IMR-90 (cell line): ENCODE data around the gene EAF1. TPM values are rescaled to one million over a fixed set of nuclear protein-coding genes. Genes with fewer than 3 reads are reported as not detected.

Source experiments
- ATAC-seq: fragments of 200-7000 bp; cut with Tn5 transposase; 2 replicates; pipeline ENCODE4 v1.9.1; 2020; ENCODE audit warnings: low read depth, mild to moderate bottlenecking, moderate library complexity
- BruUV-seq: library from RNA; stranded (reverse); fragments of 400-500 nt; replicated peaks from 2 replicates; lab custom pipeline; 2021; lab: Mats Ljungman, UMichigan
- CTCF ChIA-PET: fragments of 300-600 bp; formaldehyde crosslinking; extraction: SDS; loops from one replicate; lab custom pipeline; 2021; ENCODE audit warnings: antibody characterized with exemption; lab: Yijun Ruan, JAX
- POLR2A ChIA-PET: fragments of 300-600 bp; sonication (Branson Sonifier 250); formaldehyde crosslinking; loops from one replicate; lab custom pipeline; 2022; ENCODE audit warnings: antibody characterized with exemption; ENCODE audit not compliant: unreplicated experiment; lab: Charles Lee
- DNase-seq: peaks from one replicate; pipeline ENCODE4 v3.0.0; 2013
- H2AFZ ChIP-seq: replicated peaks from 2 replicates; pipeline ENCODE3; 2013; ENCODE audit warnings: low read length, mild to moderate bottlenecking; ENCODE audit not compliant: poor library complexity
- H2AK5ac ChIP-seq: 2 replicates; pipeline ENCODE4 v1.6.1; 2013; ENCODE audit warnings: low read depth, low read length, inconsistent platforms
- H2AK9ac ChIP-seq: replicated peaks from 2 replicates; pipeline ENCODE3; 2013; ENCODE audit warnings: mild to moderate bottlenecking, low read depth, low read length, moderate library complexity; ENCODE audit not compliant: poor library complexity
- H2BK120ac ChIP-seq: 2 replicates; pipeline ENCODE4 v1.6.1; 2013; ENCODE audit warnings: low read depth, low read length, inconsistent platforms
- H2BK15ac ChIP-seq: 3 replicates; pipeline ENCODE4 v1.6.1; 2013; ENCODE audit warnings: low read depth, low read length, inconsistent platforms
- H2BK20ac ChIP-seq: 2 replicates; pipeline ENCODE4 v1.6.1; 2013; ENCODE audit warnings: low read depth, mild to moderate bottlenecking, inconsistent platforms, low read length, moderate library complexity
- H2BK5ac ChIP-seq: 2 replicates; pipeline ENCODE4 v1.6.1; 2013; ENCODE audit warnings: mild to moderate bottlenecking, low read depth, low read length, inconsistent platforms; ENCODE audit not compliant: poor library complexity, severe bottlenecking
- H3K14ac ChIP-seq: replicated peaks from 2 replicates; pipeline ENCODE4 v1.6.1; 2013; ENCODE audit warnings: low read depth, low read length, inconsistent platforms
- H3K18ac ChIP-seq: 2 replicates; pipeline ENCODE4 v1.6.1; 2013; ENCODE audit warnings: low read depth, low read length, control low read depth
- H3K23ac ChIP-seq: 2 replicates; pipeline ENCODE4 v1.6.1; 2013; ENCODE audit warnings: low read depth, low read length, inconsistent platforms
- H3K27ac ChIP-seq: 2 replicates; pipeline ENCODE4 v1.5.1; 2013; ENCODE audit warnings: mild to moderate bottlenecking, control low read depth, low read length; ENCODE audit not compliant: insufficient read depth
- H3K27me3 ChIP-seq: 2 replicates; pipeline ENCODE4 v1.6.1; 2013; ENCODE audit warnings: low read length; ENCODE audit not compliant: control insufficient read depth, insufficient read depth
- H3K36me3 ChIP-seq: 2 replicates; pipeline ENCODE4 v1.6.1; 2013; ENCODE audit warnings: low read length, mixed read lengths; ENCODE audit not compliant: control insufficient read depth, insufficient read depth
- H3K4ac ChIP-seq: 2 replicates; pipeline ENCODE4 v1.6.1; 2013; ENCODE audit warnings: low read depth, low read length, inconsistent platforms
- H3K4me1 ChIP-seq: 2 replicates; pipeline ENCODE4 v1.6.1; 2013; ENCODE audit warnings: low read length, mixed read lengths; ENCODE audit not compliant: control insufficient read depth, insufficient read depth
- H3K4me2 ChIP-seq: 2 replicates; pipeline ENCODE4 v1.6.1; 2013; ENCODE audit warnings: low read depth, mild to moderate bottlenecking, control low read depth, low read length, moderate library complexity
- H3K4me3 ChIP-seq: 2 replicates; pipeline ENCODE4 v1.5.1; 2013; ENCODE audit warnings: low read depth, mild to moderate bottlenecking, control low read depth, low read length, moderate library complexity; ENCODE audit not compliant: insufficient read depth
- H3K56ac ChIP-seq: 2 replicates; pipeline ENCODE4 v1.6.1; 2013; ENCODE audit warnings: low read length, inconsistent platforms; ENCODE audit not compliant: insufficient read depth; ENCODE audit errors: extremely low read depth
- H3K79me1 ChIP-seq, 2 experiments: 2 replicates each; pipeline ENCODE4 v1.6.1; 2013; ENCODE audit warnings: low read length in 2 of 2, inconsistent platforms in 1 of 2, low read depth in 1 of 2
- H3K9ac ChIP-seq: 2 replicates; pipeline ENCODE4 v1.6.1; 2013; ENCODE audit warnings: low read depth, low read length, control low read depth
- H3K9me1 ChIP-seq: 2 replicates; pipeline ENCODE4 v1.6.1; 2013; ENCODE audit warnings: low read length, inconsistent platforms; ENCODE audit not compliant: insufficient read depth
- H3K9me3 ChIP-seq: 2 replicates; pipeline ENCODE4 v1.6.1; 2013; ENCODE audit warnings: low read length; ENCODE audit not compliant: control insufficient read depth, insufficient read depth
- H4K20me1 ChIP-seq: 2 replicates; pipeline ENCODE4 v1.6.1; 2013; ENCODE audit warnings: low read length, inconsistent platforms; ENCODE audit not compliant: insufficient read depth
- H4K5ac ChIP-seq: 2 replicates; pipeline ENCODE4 v1.6.1; 2013; ENCODE audit warnings: mild to moderate bottlenecking, low read depth, low read length, control low read depth
- H4K8ac ChIP-seq, 2 experiments: 2 replicates each; pipeline ENCODE4 v1.6.1; 2013; ENCODE audit warnings: low read depth in 2 of 2, low read length in 2 of 2, control low read depth in 1 of 2, inconsistent platforms in 1 of 2
- H4K91ac ChIP-seq: 2 replicates; pipeline ENCODE4 v1.6.1; 2013; ENCODE audit warnings: low read depth, low read length, inconsistent platforms; ENCODE audit not compliant: insufficient read depth
- BHLHE40 ChIP-seq: fragments of 150-350 bp; IDR thresholded peaks from 2 replicates; pipeline ENCODE4 v1.6.1; 2016; ENCODE audit warnings: mild to moderate bottlenecking, low read depth, low read length
- CEBPB ChIP-seq: IDR thresholded peaks from 2 replicates; pipeline ENCODE4 v1.6.1; 2012; ENCODE audit warnings: low read depth, low read length, improper control_type of control experiment
- FOS ChIP-seq: fragments of 150-350 bp; IDR thresholded peaks from 2 replicates; pipeline ENCODE4 v1.6.1; 2016; ENCODE audit warnings: low read depth, low read length
- POLR2A ChIP-seq: IDR thresholded peaks from 2 replicates; pipeline ENCODE4 v1.6.1; 2012; ENCODE audit warnings: mild to moderate bottlenecking, low read depth, low read length
- RAD21 ChIP-seq: IDR thresholded peaks from 2 replicates; pipeline ENCODE4 v1.6.1; 2012; ENCODE audit warnings: low read length, improper control_type of control experiment
- RCOR1 ChIP-seq: IDR thresholded peaks from 2 replicates; pipeline ENCODE4 v1.6.1; 2012; ENCODE audit warnings: mild to moderate bottlenecking, low read length, improper control_type of control experiment; ENCODE audit not compliant: insufficient replicate concordance
- RFX5 ChIP-seq: IDR thresholded peaks from 2 replicates; pipeline ENCODE4 v1.8.0; 2012; ENCODE audit warnings: low read depth, mild to moderate bottlenecking, low read length, moderate library complexity
- SMC3 ChIP-seq: fragments of 150-350 bp; IDR thresholded peaks from 2 replicates; pipeline ENCODE4 v1.6.1; 2016; ENCODE audit warnings: low read depth, mild to moderate bottlenecking, antibody characterized with exemption, low read length, moderate library complexity
- WGBS, 2 experiments: methylation state at CpG; one replicate each; pipeline versions ENCODE4 v1.1.5 to v1.1.7; 2013; ENCODE audit warnings: missing lambda C conversion rate in 2 of 2; ENCODE audit not compliant: insufficient read length in 1 of 2; ENCODE audit errors: extremely low coverage in 2 of 2; 5-methylcytosine and 5-hydroxymethylcytosine counted together
- dilution Hi-C: fragments of 300-500 bp; cut with HindIII; formaldehyde crosslinking; loops from one replicate; pipeline ENCODE4 v1.14.3; 2018; ENCODE audit warnings: low sequenced_read_pairs; ENCODE audit not compliant: unreplicated experiment
- in situ Hi-C: fragments of 300-500 bp; cut with MboI; formaldehyde crosslinking; loops from 3 replicates; pipeline ENCODE4 v1.14.3; 2019; ENCODE audit warnings: low sequenced_read_pairs, inconsistent platforms, mixed read lengths
- intact Hi-C: fragments of 100-400 bp; cut with micrococcal nuclease; formaldehyde crosslinking; loops from 2 replicates; pipeline ENCODE4 v1.10.0; 2022
- polyA plus RNA-seq, 3 experiments: library from polyadenylated mRNA; depleted of rRNA; stranded (reverse); fragments of >200 nt; gene quantifications; 2 replicates each; pipeline ENCODE4 v1.2.3, GENCODE V29; 2012; ENCODE audit warnings: low replicate concordance in 1 of 3
- total RNA-seq: library from RNA; depleted of rRNA; stranded (reverse); fragments of >200 nt; gene quantifications from 2 replicates; pipeline ENCODE4 v1.2.3, GENCODE V29; 2012
- TF ChIP-seq, protein P1 (sequence below): conservative IDR thresholded peaks from 2 replicates; pipeline ENCODE4 v1.5.1; 2012; ENCODE audit warnings: mild to moderate bottlenecking, low read depth, low read length, improper control_type of control experiment
- TF ChIP-seq, protein P2 (sequence below): fragments of 150-350 bp; IDR thresholded peaks from 2 replicates; pipeline ENCODE4 v1.6.1; 2016; ENCODE audit warnings: low read depth, mild to moderate bottlenecking, low read length, moderate library complexity, borderline replicate concordance
- TF ChIP-seq, protein P3 (sequence below): fragments of 150-350 bp; IDR thresholded peaks from 2 replicates; pipeline ENCODE4 v1.6.1; 2017; ENCODE audit warnings: mild to moderate bottlenecking, antibody characterized with exemption, low read length, low read depth

Gene EAF1
- total and polyA plus RNA-seq, 2 of the 4 experiments (the other 2 are of a cell fraction): 7.0 to 21.3 TPM

- POLR2A ChIA-PET: interaction anchor here (0.6 kb wide), 1 partner anchor 304 kb away, joined by 3 read pairs; the partner anchor contains the start of gene RBSN
- no peak overlapping the region for H3K18ac ChIP-seq
- no peak overlapping the region for H3K9ac ChIP-seq
- no TSS peak for BruUV-seq
- no peak overlapping the region for H3K4ac ChIP-seq
- no peak overlapping the region for H2AK5ac ChIP-seq
- dilution Hi-C loops (no loop called here), intact Hi-C loops (loop anchor here (10.0 kb wide), 1 partner anchor 299 kb away; no protein-coding TSS in a partner anchor), in situ Hi-C loops (no loop called here)
- no peak overlapping the region for H2BK15ac ChIP-seq
- H3K9me3 ChIP-seq: no peaks in the 10 kb centered on the region
- CTCF ChIA-PET: interaction anchor here (1.7 kb wide), 1 partner anchor 136 kb away, joined by 4 read pairs; no protein-coding TSS in a partner anchor
- WGBS, 2 experiments: no CpG with 5 or more reads among the region's 3 CpGs
- no peak overlapping the region for H4K91ac ChIP-seq
- H4K8ac ChIP-seq: no peak overlapping the region
- no peak for TF ChIP-seq RAD21
- TF ChIP-seq, protein P1, sequence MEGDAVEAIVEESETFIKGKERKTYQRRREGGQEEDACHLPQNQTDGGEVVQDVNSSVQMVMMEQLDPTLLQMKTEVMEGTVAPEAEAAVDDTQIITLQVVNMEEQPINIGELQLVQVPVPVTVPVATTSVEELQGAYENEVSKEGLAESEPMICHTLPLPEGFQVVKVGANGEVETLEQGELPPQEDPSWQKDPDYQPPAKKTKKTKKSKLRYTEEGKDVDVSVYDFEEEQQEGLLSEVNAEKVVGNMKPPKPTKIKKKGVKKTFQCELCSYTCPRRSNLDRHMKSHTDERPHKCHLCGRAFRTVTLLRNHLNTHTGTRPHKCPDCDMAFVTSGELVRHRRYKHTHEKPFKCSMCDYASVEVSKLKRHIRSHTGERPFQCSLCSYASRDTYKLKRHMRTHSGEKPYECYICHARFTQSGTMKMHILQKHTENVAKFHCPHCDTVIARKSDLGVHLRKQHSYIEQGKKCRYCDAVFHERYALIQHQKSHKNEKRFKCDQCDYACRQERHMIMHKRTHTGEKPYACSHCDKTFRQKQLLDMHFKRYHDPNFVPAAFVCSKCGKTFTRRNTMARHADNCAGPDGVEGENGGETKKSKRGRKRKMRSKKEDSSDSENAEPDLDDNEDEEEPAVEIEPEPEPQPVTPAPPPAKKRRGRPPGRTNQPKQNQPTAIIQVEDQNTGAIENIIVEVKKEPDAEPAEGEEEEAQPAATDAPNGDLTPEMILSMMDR: no peak
- TF ChIP-seq SMC3: no peak
- no peak for TF ChIP-seq FOS
- TF ChIP-seq RCOR1: no peak
- TF ChIP-seq CEBPB: no peak
- TF ChIP-seq, protein P2, sequence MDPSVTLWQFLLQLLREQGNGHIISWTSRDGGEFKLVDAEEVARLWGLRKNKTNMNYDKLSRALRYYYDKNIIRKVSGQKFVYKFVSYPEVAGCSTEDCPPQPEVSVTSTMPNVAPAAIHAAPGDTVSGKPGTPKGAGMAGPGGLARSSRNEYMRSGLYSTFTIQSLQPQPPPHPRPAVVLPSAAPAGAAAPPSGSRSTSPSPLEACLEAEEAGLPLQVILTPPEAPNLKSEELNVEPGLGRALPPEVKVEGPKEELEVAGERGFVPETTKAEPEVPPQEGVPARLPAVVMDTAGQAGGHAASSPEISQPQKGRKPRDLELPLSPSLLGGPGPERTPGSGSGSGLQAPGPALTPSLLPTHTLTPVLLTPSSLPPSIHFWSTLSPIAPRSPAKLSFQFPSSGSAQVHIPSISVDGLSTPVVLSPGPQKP: no peak
- no peak for TF ChIP-seq BHLHE40
- no peak for TF ChIP-seq POLR2A
- no peak for TF ChIP-seq RFX5
- TF ChIP-seq, protein P3, sequence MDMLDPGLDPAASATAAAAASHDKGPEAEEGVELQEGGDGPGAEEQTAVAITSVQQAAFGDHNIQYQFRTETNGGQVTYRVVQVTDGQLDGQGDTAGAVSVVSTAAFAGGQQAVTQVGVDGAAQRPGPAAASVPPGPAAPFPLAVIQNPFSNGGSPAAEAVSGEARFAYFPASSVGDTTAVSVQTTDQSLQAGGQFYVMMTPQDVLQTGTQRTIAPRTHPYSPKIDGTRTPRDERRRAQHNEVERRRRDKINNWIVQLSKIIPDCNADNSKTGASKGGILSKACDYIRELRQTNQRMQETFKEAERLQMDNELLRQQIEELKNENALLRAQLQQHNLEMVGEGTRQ: no peak
- H2BK120ac ChIP-seq: no peak overlapping the region
- no peak overlapping the region for H2BK5ac ChIP-seq
- no peak overlapping the region for H2AFZ ChIP-seq
- H2AK9ac ChIP-seq: no peak overlapping the region
- H2BK20ac ChIP-seq: no peak overlapping the region
- no peak overlapping the region for H3K27ac ChIP-seq
- H4K5ac ChIP-seq: no peak overlapping the region
- H4K20me1 ChIP-seq: no peaks in the 10 kb centered on the region
- 0 out of 2 replicates have a peak, but pooled peaks cover 3% of the 10 kb centered on the region for H3K9me1 ChIP-seq
- H3K4me1 ChIP-seq: no peaks in the 10 kb centered on the region
- no peak overlapping the region for H3K23ac ChIP-seq
- H3K36me3 ChIP-seq: no peaks in the 10 kb centered on the region
- H3K14ac ChIP-seq: no peak overlapping the region
- ATAC-seq (no peak), DNase-seq (no peak)
- no peak overlapping the region for H3K4me2 ChIP-seq
- H3K27me3 ChIP-seq: no peaks in the 10 kb centered on the region
- H3K4me3 ChIP-seq: no peak overlapping the region
- no peak overlapping the region for H3K56ac ChIP-seq
- H3K79me1 ChIP-seq: no peaks in the 10 kb centered on the region
Observed at GRCh38 chr3:15403495-15403894, 23.9 kb upstream of the EAF1 start.
